HCEC 1CT (cell line): ENCODE data around the gene GPR37.

ENCODE experiments used
- DNase-seq: peaks from one replicate; pipeline ENCODE4 v3.0.0-alpha.2; 2017

GPR37 gene

GRCh38 chr7:124722292-124722691 is 43.3 kb downstream of the GPR37 start:
- DNase-seq, result peak; percentile 81

GRCh38 chr7:124720195-124720594 is 45.4 kb downstream of the GPR37 start:
- DNase-seq, result peak; percentile 87

GRCh38 chr7:124718032-124718766 is 47.4 kb downstream of the GPR37 start:
- DNase-seq, result peak; percentile 59

GRCh38 chr7:124716894-124717293 is 48.7 kb downstream of the GPR37 start:
- no peak for DNase-seq

- DNase-seq, result no peak
These were observed 52.5 kb downstream of the GPR37 start for GRCh38 chr7:124713086-124713485.

GRCh38 chr7:124712017-124712416 is 53.6 kb downstream of the GPR37 start:
- DNase-seq, result peak; percentile 10

GRCh38 chr7:124702385-124702784 is 63.2 kb downstream of the GPR37 start:
- DNase-seq, result peak; percentile 43

GRCh38 chr7:124701955-124702354 is 63.6 kb downstream of the GPR37 start:
- DNase-seq, result peak; percentile 59

- DNase-seq, result no peak
These were observed 64.9 kb downstream of the GPR37 start for GRCh38 chr7:124700655-124701054.

- DNase-seq, result no peak
These were observed 66.6 kb downstream of the GPR37 start for GRCh38 chr7:124698964-124699363.

GRCh38 chr7:124697746-124698145 is 67.8 kb downstream of the GPR37 start:
- no peak for DNase-seq
